Kidney epithelial cell (primary cell): Measurements from ENCODE around the gene CRYGA. TPM values are rescaled to one million over a fixed set of nuclear protein-coding genes. Genes with fewer than 3 reads are reported as not detected.
A peak's percentile ranks its signal among the peaks of the same experiment; 100 is the strongest.

Source experiments
- DNase-seq: peaks from one replicate; pipeline ENCODE4 v3.0.0-alpha.2; 2010; ENCODE audit warnings: low read depth
- H3K27me3 ChIP-seq: 2 replicates; pipeline ENCODE4 v1.6.0; 2011; ENCODE audit warnings: low read length; ENCODE audit not compliant: control insufficient read depth, insufficient read depth
- H3K36me3 ChIP-seq: 2 replicates; pipeline ENCODE4 v1.5.1; 2011; ENCODE audit warnings: low read length; ENCODE audit not compliant: control insufficient read depth, insufficient read depth
- H3K4me3 ChIP-seq: 2 replicates; pipeline ENCODE4 v1.5.1; 2011; ENCODE audit warnings: low read depth, mild to moderate bottlenecking, control low read depth, low read length
- total RNA-seq: library from RNA; depleted of rRNA; stranded (reverse); fragments of >200 nt; gene quantifications from 2 replicates; pipeline ENCODE4 v1.2.3, GENCODE V29; 2015
- TF ChIP-seq, protein P1 (sequence below): IDR thresholded peaks from 2 replicates; pipeline ENCODE4 v1.5.1; 2011; ENCODE audit warnings: mild to moderate bottlenecking, moderate library complexity, low read length, control low read depth, inconsistent platforms; ENCODE audit not compliant: insufficient read depth, poor library complexity, severe bottlenecking

Gene CRYGA
- total RNA-seq, 1 donor from 2014 or later, result not detected

- Histone ChIP-seq H3K4me3 (no peak overlapping the region), H3K27me3 (no peaks in the 10 kb centered on the region), H3K36me3 (no peaks in the 10 kb centered on the region)
- DNase-seq, result peak; percentile 38
- TF ChIP-seq, protein P1, sequence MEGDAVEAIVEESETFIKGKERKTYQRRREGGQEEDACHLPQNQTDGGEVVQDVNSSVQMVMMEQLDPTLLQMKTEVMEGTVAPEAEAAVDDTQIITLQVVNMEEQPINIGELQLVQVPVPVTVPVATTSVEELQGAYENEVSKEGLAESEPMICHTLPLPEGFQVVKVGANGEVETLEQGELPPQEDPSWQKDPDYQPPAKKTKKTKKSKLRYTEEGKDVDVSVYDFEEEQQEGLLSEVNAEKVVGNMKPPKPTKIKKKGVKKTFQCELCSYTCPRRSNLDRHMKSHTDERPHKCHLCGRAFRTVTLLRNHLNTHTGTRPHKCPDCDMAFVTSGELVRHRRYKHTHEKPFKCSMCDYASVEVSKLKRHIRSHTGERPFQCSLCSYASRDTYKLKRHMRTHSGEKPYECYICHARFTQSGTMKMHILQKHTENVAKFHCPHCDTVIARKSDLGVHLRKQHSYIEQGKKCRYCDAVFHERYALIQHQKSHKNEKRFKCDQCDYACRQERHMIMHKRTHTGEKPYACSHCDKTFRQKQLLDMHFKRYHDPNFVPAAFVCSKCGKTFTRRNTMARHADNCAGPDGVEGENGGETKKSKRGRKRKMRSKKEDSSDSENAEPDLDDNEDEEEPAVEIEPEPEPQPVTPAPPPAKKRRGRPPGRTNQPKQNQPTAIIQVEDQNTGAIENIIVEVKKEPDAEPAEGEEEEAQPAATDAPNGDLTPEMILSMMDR, result peak; percentile 93
Measured at GRCh38 chr2:208175069-208175839, 11.9 kb upstream of the CRYGA start.

- DNase-seq, result no peak
- Histone ChIP-seq H3K27me3 (no peaks in the 10 kb centered on the region), H3K4me3 (no peak overlapping the region), H3K36me3 (no peaks in the 10 kb centered on the region)
- TF ChIP-seq, protein P1, result no peak
Measured at GRCh38 chr2:208174144-208174543, 10.8 kb upstream of the CRYGA start.

- H3K4me3 ChIP-seq, result no peak overlapping the region
- no peaks in the 10 kb centered on the region for H3K36me3 ChIP-seq
- DNase-seq, result no peak
- no peaks in the 10 kb centered on the region for H3K27me3 ChIP-seq
- TF ChIP-seq, protein P1, result no peak
Measured at GRCh38 chr2:208172125-208172524, 8.7 kb upstream of the CRYGA start.

- Histone ChIP-seq H3K27me3 (no peaks in the 10 kb centered on the region), H3K4me3 (no peak overlapping the region), H3K36me3 (no peaks in the 10 kb centered on the region)
- TF ChIP-seq, protein P1, result no peak
- no peak for DNase-seq
Measured at GRCh38 chr2:208164951-208165755, 1.8 kb upstream of the CRYGA start.

DNA sequence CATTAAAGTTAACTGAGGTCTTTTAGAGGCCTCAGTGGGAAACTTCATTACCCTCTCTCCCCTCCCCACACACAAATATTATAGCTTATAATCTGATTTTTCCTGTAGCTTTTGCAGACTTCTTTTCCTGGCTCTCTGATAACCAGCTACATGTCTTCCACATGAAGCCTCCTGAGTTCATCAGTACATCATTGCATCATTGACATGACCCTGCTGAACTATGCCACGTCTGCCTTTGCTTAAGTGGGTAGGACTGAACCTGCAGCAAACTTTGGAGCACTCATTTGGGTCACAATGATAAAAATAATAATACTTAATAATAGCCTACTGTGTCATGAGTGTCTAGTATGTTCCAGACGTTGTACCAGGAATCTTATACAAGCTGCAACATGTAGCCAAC, 7.0 kb downstream of the CRYGA start:
- TF ChIP-seq, protein P1, result no peak
- H3K36me3 ChIP-seq, result no peaks in the 10 kb centered on the region
- no peaks in the 10 kb centered on the region for H3K27me3 ChIP-seq
- H3K4me3 ChIP-seq, result no peak overlapping the region
- DNase-seq, result no peak

GRCh38 chr2:208153156-208153555, 10.2 kb downstream of the CRYGA start:
- no peaks in the 10 kb centered on the region for H3K27me3 ChIP-seq
- TF ChIP-seq, protein P1, result no peak
- no peak overlapping the region for H3K4me3 ChIP-seq
- no peaks in the 10 kb centered on the region for H3K36me3 ChIP-seq
- no peak for DNase-seq
